AG09319 (cell line): ENCODE measurements around the gene COL20A1.

Experiments used
- DNase-seq: peaks from one replicate; pipeline ENCODE4 v3.0.0-alpha.2; 2010; ENCODE audit warnings: low read depth; ENCODE audit errors: extremely low read depth
- CTCF ChIP-seq: IDR thresholded peaks from 2 replicates; pipeline ENCODE4 v1.5.1; 2011; ENCODE audit warnings: low read depth, mild to moderate bottlenecking, inconsistent platforms, low read length, moderate library complexity

COL20A1 gene

GRCh38 chr20:63350196-63350595, 57.2 kb downstream of the COL20A1 start:
- TF ChIP-seq CTCF, result no peak
- DNase-seq, result no peak

GRCh38 chr20:63350597-63351325, 57.8 kb downstream of the COL20A1 start:
- DNase-seq, result no peak
- TF ChIP-seq CTCF, result no peak

- TF ChIP-seq CTCF, result no peak
- no peak for DNase-seq
Measured at GRCh38 chr20:63351326-63351700, 58.3 kb downstream of the COL20A1 start.

- DNase-seq, result no peak
- TF ChIP-seq CTCF, result no peak
Measured at GRCh38 chr20:63351811-63352591, 59.0 kb downstream of the COL20A1 start.

- no peak for DNase-seq
- no peak for TF ChIP-seq CTCF
Measured at GRCh38 chr20:63352811-63353221, 59.8 kb downstream of the COL20A1 start.

- TF ChIP-seq CTCF, result no peak
- no peak for DNase-seq
Measured at GRCh38 chr20:63354636-63355350, 61.8 kb downstream of the COL20A1 start.
